Activated T-cell treated with anti-CD3 and anti-CD28 coated beads, Interleukin-2, amount 50 U/mL, for 4 hours (primary cell): ENCODE results near the gene SLC35A2. TPM values are rescaled to one million over a fixed set of nuclear protein-coding genes. Genes with fewer than 3 reads are reported as not detected.

ENCODE experiments used
- ATAC-seq, 2 donors: fragments of 200-7000 bp; cut with Tn5 transposase; one replicate each; pipeline ENCODE4 v1.10.0; 2021
- DNase-seq: peaks from one replicate; pipeline ENCODE4 v3.0.0-alpha.2; 2020
- H3K27me3 Mint-ChIP-seq: one replicate; pipeline ENCODE4 v1.8.0; 2021; ENCODE audit warnings: low read depth, mixed read lengths
- H3K36me3 Mint-ChIP-seq: one replicate; pipeline ENCODE4 v1.8.0; 2022; ENCODE audit warnings: mixed read lengths; ENCODE audit not compliant: insufficient read depth
- H3K4me1 Mint-ChIP-seq: one replicate; pipeline ENCODE4 v1.8.0; 2021; ENCODE audit warnings: low read depth, mixed read lengths
- H3K4me3 Mint-ChIP-seq: one replicate; pipeline ENCODE4 v1.8.0; 2021; ENCODE audit warnings: mild to moderate bottlenecking, moderate library complexity, mixed read lengths
- H3K9me3 Mint-ChIP-seq: one replicate; pipeline ENCODE4 v1.8.0; 2021; ENCODE audit warnings: mixed read lengths
- total RNA-seq, 3 donors: library from RNA; stranded (reverse); gene quantifications; one replicate each; pipeline ENCODE4 v1.2.1, GENCODE V29; 2021

The SLC35A2 gene
- total RNA-seq, 3 donors from 2014 or later = 23.1 to 31.5 (median 30.6) TPM

DNA sequence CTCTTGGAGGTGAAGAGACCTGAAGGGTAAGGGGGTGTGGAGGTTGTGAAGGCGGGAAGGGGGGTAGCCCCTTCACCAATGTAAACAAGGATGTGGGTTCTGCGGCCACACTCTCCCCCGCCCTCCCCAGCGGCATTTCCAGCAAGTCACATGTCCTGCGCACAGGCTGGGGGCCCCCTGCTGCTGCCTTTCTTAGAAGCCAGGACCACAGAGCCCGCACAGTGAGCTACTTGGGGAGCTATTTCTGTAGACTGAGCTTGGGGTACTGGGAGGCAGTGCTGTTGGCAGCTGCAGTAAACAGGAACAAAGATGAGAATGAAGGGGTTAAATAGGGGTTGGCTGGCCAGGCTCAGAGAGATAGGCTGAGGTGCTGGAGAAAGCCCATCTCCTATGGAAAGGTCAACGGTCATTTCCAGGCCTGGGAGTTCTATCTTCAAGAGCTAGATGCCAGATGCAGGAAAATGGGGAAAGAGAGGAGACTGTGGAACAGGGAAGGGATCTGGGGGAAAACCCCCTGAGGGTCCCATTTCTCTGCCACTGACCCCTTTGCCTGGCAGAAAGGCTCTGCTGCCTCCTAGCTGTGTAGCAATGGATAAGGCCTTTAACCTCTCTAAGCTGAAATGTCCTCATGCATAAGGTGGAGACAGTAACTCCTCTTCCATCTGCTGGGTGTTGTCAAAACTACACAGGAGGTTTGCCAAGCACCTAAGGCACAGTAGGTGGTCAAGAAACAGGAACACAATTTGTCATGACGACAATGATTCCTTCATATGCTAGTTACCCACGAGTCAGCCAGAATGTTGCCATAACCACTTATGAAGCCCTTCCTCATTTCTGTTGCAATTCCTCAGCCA is 25.8 kb upstream of the SLC35A2 start:
- ATAC-seq = peak; percentile 68 to 72
- H3K27me3 Mint-ChIP-seq = no peaks in the 10 kb centered on the region

GRCh38 chrX:48936429-48937053 is 25.1 kb upstream of the SLC35A2 start:
- no peak for DNase-seq
- Mint-ChIP-seq H3K9me3 (no peaks in the 10 kb centered on the region), H3K4me3 (peak overlapping the region; percentile 82), H3K27me3 (no peaks in the 10 kb centered on the region), H3K36me3 (peaks cover 24% of the 10 kb centered on the region), H3K4me1 (peaks cover 78% of the 10 kb centered on the region)
- no peak for ATAC-seq

More for the DNA sequence above, 25.8 kb upstream of the SLC35A2 start:
- Mint-ChIP-seq H3K4me3 (peak overlapping the region; percentile 82), H3K4me1 (peaks cover 85% of the 10 kb centered on the region), H3K36me3 (peaks cover 28% of the 10 kb centered on the region), H3K9me3 (no peaks in the 10 kb centered on the region)
- DNase-seq = peak; percentile 85

DNA sequence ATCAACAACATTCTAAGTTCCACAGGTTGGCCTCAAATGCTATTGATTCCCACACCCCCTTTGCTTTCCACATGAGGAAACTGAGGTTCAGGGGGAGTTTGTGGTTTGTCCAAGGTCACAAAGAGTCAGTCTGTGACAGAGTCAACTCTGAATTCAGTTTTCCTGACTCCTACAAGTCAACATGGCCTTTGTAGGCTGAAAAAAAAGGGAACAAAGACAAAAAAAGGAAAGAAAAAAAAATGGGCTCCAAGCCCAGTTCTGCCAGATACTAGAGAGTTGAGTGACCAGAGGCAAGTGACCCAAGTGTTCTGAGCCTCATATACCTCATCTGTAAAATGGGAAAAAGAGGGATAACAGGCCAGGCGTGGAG is 23.8 kb upstream of the SLC35A2 start:
- DNase-seq = no peak
- no peaks in the 10 kb centered on the region for H3K9me3 Mint-ChIP-seq

GRCh38 chrX:48934581-48935300 is 23.3 kb upstream of the SLC35A2 start:
- peaks cover 65% of the 10 kb centered on the region for H3K4me1 Mint-ChIP-seq
- H3K4me3 Mint-ChIP-seq = no peak overlapping the region
- no peak for DNase-seq
- H3K36me3 Mint-ChIP-seq = peaks cover 26% of the 10 kb centered on the region
- no peaks in the 10 kb centered on the region for H3K9me3 Mint-ChIP-seq
- H3K27me3 Mint-ChIP-seq = no peaks in the 10 kb centered on the region
- no peak for ATAC-seq

More for the DNA sequence above, 23.8 kb upstream of the SLC35A2 start:
- Mint-ChIP-seq H3K27me3 (no peaks in the 10 kb centered on the region), H3K36me3 (peaks cover 23% of the 10 kb centered on the region), H3K4me1 (peaks cover 71% of the 10 kb centered on the region), H3K4me3 (peak overlapping the region; percentile 21)
- ATAC-seq = no peak

DNA sequence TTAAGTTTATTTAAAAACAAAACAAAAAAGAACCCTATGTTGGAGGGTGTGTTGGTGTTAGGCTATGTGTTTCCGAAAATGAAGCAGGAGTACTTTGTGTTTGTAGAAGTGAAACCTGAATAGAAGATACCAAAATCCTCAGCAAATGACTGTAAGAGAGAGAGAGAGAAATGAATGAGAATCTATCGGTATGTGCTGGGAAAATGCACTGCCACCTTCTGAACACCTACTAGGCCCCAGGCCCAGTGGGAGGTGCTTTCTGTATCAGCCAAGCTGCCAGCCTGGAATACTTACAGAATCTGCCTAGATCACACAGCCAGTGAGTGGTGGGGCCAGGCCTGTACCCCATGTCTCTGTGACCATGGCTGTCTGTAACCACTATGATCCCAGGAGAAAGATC is 22.3 kb upstream of the SLC35A2 start:
- Mint-ChIP-seq H3K36me3 (peaks cover 26% of the 10 kb centered on the region), H3K9me3 (no peaks in the 10 kb centered on the region), H3K4me1 (peaks cover 56% of the 10 kb centered on the region), H3K27me3 (no peaks in the 10 kb centered on the region), H3K4me3 (peak overlapping the region; percentile 48)
- DNase-seq (no peak), ATAC-seq (peak; percentile 9 to 16)

- no peaks in the 10 kb centered on the region for H3K27me3 Mint-ChIP-seq
- H3K36me3 Mint-ChIP-seq = peaks cover 13% of the 10 kb centered on the region
- H3K4me3 Mint-ChIP-seq = no peak overlapping the region
- peaks cover 23% of the 10 kb centered on the region for H3K4me1 Mint-ChIP-seq
- H3K9me3 Mint-ChIP-seq = no peaks in the 10 kb centered on the region
- ATAC-seq (no peak), DNase-seq (no peak)
Measured at GRCh38 chrX:48927736-48928382, 16.4 kb upstream of the SLC35A2 start.

DNA sequence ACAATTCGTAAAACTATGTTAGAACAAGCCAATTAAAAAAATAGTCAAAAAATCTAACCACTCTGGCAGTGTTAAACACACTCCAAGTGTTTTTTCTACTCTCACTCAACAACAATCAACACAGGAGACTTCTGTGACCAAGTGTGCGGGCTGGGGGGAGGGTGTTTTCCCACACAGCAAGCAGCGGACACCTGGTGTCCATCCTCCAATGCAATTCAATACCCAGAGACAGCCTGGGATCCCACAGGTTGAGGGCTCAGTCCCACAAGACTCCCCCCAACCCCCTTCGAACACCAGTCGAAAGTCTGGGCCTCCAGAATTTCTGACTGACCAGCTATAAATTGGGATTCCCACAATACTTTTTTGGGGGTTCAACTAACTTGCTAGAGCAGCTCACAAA is 15.7 kb upstream of the SLC35A2 start:
- DNase-seq = no peak
- H3K9me3 Mint-ChIP-seq = no peaks in the 10 kb centered on the region
- H3K36me3 Mint-ChIP-seq = peaks cover 12% of the 10 kb centered on the region
- H3K27me3 Mint-ChIP-seq = no peaks in the 10 kb centered on the region
- peaks cover 28% of the 10 kb centered on the region for H3K4me1 Mint-ChIP-seq
- no peak for ATAC-seq
- H3K4me3 Mint-ChIP-seq = no peak overlapping the region

- DNase-seq = no peak
- no peaks in the 10 kb centered on the region for H3K27me3 Mint-ChIP-seq
- H3K9me3 Mint-ChIP-seq = no peaks in the 10 kb centered on the region
- ATAC-seq = no peak
- peaks cover 52% of the 10 kb centered on the region for H3K4me1 Mint-ChIP-seq
- H3K4me3 Mint-ChIP-seq = no peak overlapping the region
- H3K36me3 Mint-ChIP-seq = peaks cover 12% of the 10 kb centered on the region
Measured at GRCh38 chrX:48924270-48924669, 12.8 kb upstream of the SLC35A2 start.

- H3K4me3 Mint-ChIP-seq = no peak overlapping the region
- ATAC-seq (no peak), DNase-seq (no peak)
- no peaks in the 10 kb centered on the region for H3K27me3 Mint-ChIP-seq
- no peaks in the 10 kb centered on the region for H3K9me3 Mint-ChIP-seq
- peaks cover 12% of the 10 kb centered on the region for H3K36me3 Mint-ChIP-seq
- H3K4me1 Mint-ChIP-seq = peaks cover 52% of the 10 kb centered on the region
Measured at GRCh38 chrX:48923771-48924170, 12.3 kb upstream of the SLC35A2 start.

DNA sequence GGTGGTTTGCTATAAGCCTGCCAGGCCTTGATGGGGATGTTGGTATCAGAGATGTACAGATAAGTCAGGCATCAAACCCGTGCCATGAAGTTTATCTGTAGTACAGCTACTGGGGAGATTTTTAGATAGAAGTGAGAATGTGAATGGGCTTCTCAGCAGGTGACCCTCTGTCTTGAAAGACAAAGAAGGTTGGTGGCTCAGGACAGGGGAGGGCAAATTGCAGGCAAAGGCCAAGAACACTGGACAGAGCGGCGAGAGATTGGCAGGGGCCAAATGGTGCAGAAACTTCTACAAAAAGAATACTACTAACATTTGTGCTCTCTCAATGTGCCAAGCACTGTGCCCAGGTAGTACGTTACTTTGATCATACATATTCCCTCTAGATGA is 9.3 kb upstream of the SLC35A2 start:
- H3K4me1 Mint-ChIP-seq = peaks cover 48% of the 10 kb centered on the region
- no peaks in the 10 kb centered on the region for H3K27me3 Mint-ChIP-seq

GRCh38 chrX:48919947-48920717 is 8.7 kb upstream of the SLC35A2 start:
- no peaks in the 10 kb centered on the region for H3K27me3 Mint-ChIP-seq
- peak; percentile 16 to 26 for ATAC-seq
- peaks cover 21% of the 10 kb centered on the region for H3K36me3 Mint-ChIP-seq
- DNase-seq = no peak
- peak overlapping the region; percentile 91 for H3K4me3 Mint-ChIP-seq
- H3K4me1 Mint-ChIP-seq = peaks cover 48% of the 10 kb centered on the region
- no peaks in the 10 kb centered on the region for H3K9me3 Mint-ChIP-seq

More for the DNA sequence above, 9.3 kb upstream of the SLC35A2 start:
- Mint-ChIP-seq H3K4me3 (peak overlapping the region; percentile 91), H3K9me3 (no peaks in the 10 kb centered on the region), H3K36me3 (peaks cover 21% of the 10 kb centered on the region)
- ATAC-seq = no peak
- DNase-seq = no peak

GRCh38 chrX:48919360-48919841 is 8.0 kb upstream of the SLC35A2 start:
- H3K4me3 Mint-ChIP-seq = peak overlapping the region; percentile 91
- peaks cover 24% of the 10 kb centered on the region for H3K36me3 Mint-ChIP-seq
- H3K27me3 Mint-ChIP-seq = no peaks in the 10 kb centered on the region
- ATAC-seq (peak; percentile 23 to 41), DNase-seq (no peak)
- H3K4me1 Mint-ChIP-seq = peaks cover 53% of the 10 kb centered on the region
- H3K9me3 Mint-ChIP-seq = no peaks in the 10 kb centered on the region

GRCh38 chrX:48918643-48919340 is 7.3 kb upstream of the SLC35A2 start, which contains the start of gene PIM2:
Gene PIM2 (minus strand): TSS chrX:48919024. CDS start chrX:48918834, 190 bp downstream.
- Mint-ChIP-seq H3K36me3 (peaks cover 26% of the 10 kb centered on the region), H3K4me3 (peak within 1 kb of the TSS; percentile 91), H3K9me3 (no peaks in the 10 kb centered on the region), H3K27me3 (no peaks in the 10 kb centered on the region), H3K4me1 (peaks cover 53% of the 10 kb centered on the region)
- peak; percentile 89 for DNase-seq
- peak; percentile 66 to 74 for ATAC-seq
